WTC11 (cell line): ENCODE results near the gene DSC2. TPM values are rescaled to one million over a fixed set of nuclear protein-coding genes. Genes with fewer than 3 reads are reported as not detected.

ENCODE experiments used
- ATAC-seq: fragments of 200-7000 bp; cut with Tn5 transposase; 2 replicates; pipeline ENCODE4 v1.10.0; 2021; ENCODE audit warnings: mild to moderate bottlenecking, moderate library complexity
- CTCF ChIA-PET: fragments of 300-600 bp; sonication (Branson Sonifier 250); formaldehyde crosslinking; loops from one replicate; lab custom pipeline; 2021; ENCODE audit warnings: antibody characterized with exemption; lab: Charles Lee
- POLR2A ChIA-PET: fragments of 350-600 bp; sonication (Branson Sonifier 250); formaldehyde crosslinking; loops from one replicate; lab custom pipeline; 2021; ENCODE audit warnings: antibody characterized with exemption; lab: Charles Lee
- DNase-seq: peaks from one replicate; pipeline ENCODE4 v3.0.0; 2021; ENCODE audit warnings: low spot score
- H3K27ac Mint-ChIP-seq: 2 replicates; pipeline ENCODE4 v1.8.0; 2021; ENCODE audit warnings: mixed read lengths
- H3K27me3 Mint-ChIP-seq: 2 replicates; pipeline ENCODE4 v1.8.0; 2021; ENCODE audit warnings: low read depth, mild to moderate bottlenecking, moderate library complexity, mixed read lengths
- H3K36me3 Mint-ChIP-seq: 2 replicates; pipeline ENCODE4 v1.8.0; 2021; ENCODE audit warnings: mixed read lengths
- H3K4me1 Mint-ChIP-seq: 2 replicates; pipeline ENCODE4 v1.8.0; 2022; ENCODE audit warnings: mixed read lengths
- H3K4me3 Mint-ChIP-seq: 2 replicates; pipeline ENCODE4 v1.8.0; 2021; ENCODE audit warnings: mild to moderate bottlenecking, moderate library complexity, mixed read lengths
- H3K9me3 Mint-ChIP-seq: 2 replicates; pipeline ENCODE4 v1.8.0; 2021; ENCODE audit warnings: mixed read lengths
- CDX4 ChIP-seq: fragments of 250-450 bp; sonication (Bioruptor Pico); IDR thresholded peaks from 2 replicates; pipeline ENCODE4 v1.9.0; 2021; ENCODE audit warnings: moderate library complexity, mild to moderate bottlenecking, inconsistent platforms, borderline replicate concordance
- CREM ChIP-seq: sonication (generic); formaldehyde crosslinking; IDR thresholded peaks from 2 replicates; pipeline ENCODE4 v1.8.1; 2022; ENCODE audit warnings: mild to moderate bottlenecking, missing genetic modification reagents, moderate library complexity
- E2F5 ChIP-seq: sonication (generic); formaldehyde crosslinking; IDR thresholded peaks from 2 replicates; pipeline ENCODE4 v1.8.1; 2022; ENCODE audit warnings: mild to moderate bottlenecking, moderate library complexity, missing genetic modification reagents
- FOXP1 ChIP-seq: sonication (generic); formaldehyde crosslinking; IDR thresholded peaks from 2 replicates; pipeline ENCODE4 v1.8.0; 2022; ENCODE audit warnings: missing genetic modification reagents, mild to moderate bottlenecking, moderate library complexity, borderline replicate concordance
- GABPB1 ChIP-seq: sonication (generic); formaldehyde crosslinking; IDR thresholded peaks from 2 replicates; pipeline ENCODE4 v1.8.1; 2023; ENCODE audit warnings: mild to moderate bottlenecking, missing genetic modification reagents
- GRHL2 ChIP-seq: fragments of 250-450 bp; sonication (Bioruptor Pico); IDR thresholded peaks from 2 replicates; pipeline ENCODE4 v1.8.0; 2022; ENCODE audit warnings: mild to moderate bottlenecking, moderate library complexity; ENCODE audit not compliant: insufficient replicate concordance, severe bottlenecking
- GTF2I ChIP-seq: fragments of 250-450 bp; sonication (Bioruptor Pico); conservative IDR thresholded peaks from 2 replicates; pipeline ENCODE4 v1.4.0; 2021; ENCODE audit warnings: mild to moderate bottlenecking
- HMGA2 ChIP-seq: fragments of 250-450 bp; sonication (Bioruptor Pico); IDR thresholded peaks from 2 replicates; pipeline ENCODE4 v1.4.0; 2021; ENCODE audit warnings: mild to moderate bottlenecking, moderate library complexity
- HMGXB4 ChIP-seq: sonication (generic); formaldehyde crosslinking; IDR thresholded peaks from 2 replicates; pipeline ENCODE4 v1.8.1; 2023; ENCODE audit warnings: mild to moderate bottlenecking, moderate library complexity, missing genetic modification reagents
- JUN ChIP-seq: sonication (generic); formaldehyde crosslinking; IDR thresholded peaks from 2 replicates; pipeline ENCODE4 v1.8.0; 2023; ENCODE audit warnings: mild to moderate bottlenecking, missing genetic modification reagents
- MXD4 ChIP-seq: fragments of 250-450 bp; sonication (Bioruptor Pico); IDR thresholded peaks from 2 replicates; pipeline ENCODE4 v1.8.0; 2021; ENCODE audit warnings: mild to moderate bottlenecking, moderate library complexity, borderline replicate concordance
- MYBL2 ChIP-seq: sonication (generic); formaldehyde crosslinking; IDR thresholded peaks from 2 replicates; pipeline ENCODE4 v1.8.1; 2023; ENCODE audit warnings: mild to moderate bottlenecking, moderate library complexity, missing genetic modification reagents
- OVOL2 ChIP-seq: fragments of 250-450 bp; sonication (Bioruptor Pico); IDR thresholded peaks from 2 replicates; pipeline ENCODE4 v1.9.0; 2021; ENCODE audit warnings: mild to moderate bottlenecking, borderline replicate concordance
- ZBTB43 ChIP-seq: sonication (generic); formaldehyde crosslinking; IDR thresholded peaks from 2 replicates; pipeline ENCODE4 v1.8.1; 2023; ENCODE audit warnings: mild to moderate bottlenecking, missing genetic modification reagents
- ZNF416 ChIP-seq: fragments of 250-450 bp; sonication (Bioruptor Pico); IDR thresholded peaks from 2 replicates; pipeline ENCODE4 v1.9.0; 2021; ENCODE audit warnings: mild to moderate bottlenecking, inconsistent platforms
- ZNF423 ChIP-seq: fragments of 250-450 bp; sonication (Bioruptor Pico); IDR thresholded peaks from 2 replicates; pipeline ENCODE4 v2.1.2; 2022; ENCODE audit warnings: mild to moderate bottlenecking, moderate library complexity
- total RNA-seq: library from RNA; stranded (reverse); gene quantifications from 3 replicates; pipeline ENCODE4 v1.2.3, GENCODE V29; 2021
- TF ChIP-seq, protein P1 (sequence below): sonication (generic); formaldehyde crosslinking; IDR thresholded peaks from 2 replicates; pipeline ENCODE4 v1.8.1; 2022; ENCODE audit warnings: low read depth, mild to moderate bottlenecking, moderate library complexity, missing genetic modification reagents, borderline replicate concordance
- TF ChIP-seq, protein P2 (sequence below): fragments of 250-450 bp; sonication (Bioruptor Pico); IDR thresholded peaks from 2 replicates; pipeline ENCODE4 v1.8.0; 2021; ENCODE audit warnings: mild to moderate bottlenecking
- TF ChIP-seq, protein P3 (sequence below): sonication (generic); formaldehyde crosslinking; IDR thresholded peaks from 2 replicates; pipeline ENCODE4 v1.8.0; 2022; ENCODE audit warnings: mild to moderate bottlenecking, missing genetic modification reagents
- TF ChIP-seq, protein P4 (sequence below): sonication (generic); formaldehyde crosslinking; IDR thresholded peaks from 2 replicates; pipeline ENCODE4 v1.8.1; 2022; ENCODE audit warnings: mild to moderate bottlenecking, missing genetic modification reagents, moderate library complexity, borderline replicate concordance

Gene DSC2
- total RNA-seq, 1 experiment from 2014 or later, result 29.8 TPM

DNA sequence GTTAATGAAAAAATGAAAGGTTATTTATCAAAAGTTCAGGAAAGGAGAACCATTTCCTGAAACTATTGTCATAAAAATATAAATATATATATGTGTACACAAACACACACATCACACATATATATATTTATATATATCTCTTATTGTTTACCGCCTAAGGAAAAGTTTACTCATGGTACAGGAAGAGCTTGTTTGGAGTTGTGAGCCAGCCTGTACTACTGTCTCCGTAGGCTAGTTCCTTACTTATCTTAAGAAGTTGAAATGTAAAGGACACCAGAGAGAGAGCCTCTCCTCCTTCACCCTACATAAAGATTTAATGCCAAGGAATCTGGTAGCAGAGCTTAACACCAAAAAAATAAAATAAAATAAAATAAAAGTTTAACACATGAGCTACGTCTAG lies 40.8 kb upstream of the DSC2 start:
- DNase-seq (no peak), ATAC-seq (no peak)
- Mint-ChIP-seq H3K27me3 (no peaks in the 10 kb centered on the region), H3K36me3 (no peaks in the 10 kb centered on the region), H3K9me3 (peaks cover 7% of the 10 kb centered on the region), H3K4me3 (no peak overlapping the region), H3K4me1 (no peaks in the 10 kb centered on the region), H3K27ac (no peak overlapping the region)
- CTCF ChIA-PET, result no interaction called here
- POLR2A ChIA-PET, result no interaction called here
- no peak for TF ChIP-seq GRHL2 (CRISPR knock-in tag)
- TF ChIP-seq GTF2I (CRISPR knock-in tag), result no peak
- no peak for TF ChIP-seq CDX4 (CRISPR knock-in tag)
- no peak for TF ChIP-seq MYBL2 (CRISPR knock-in tag)
- no peak for TF ChIP-seq ZNF423
- TF ChIP-seq, protein P1, sequence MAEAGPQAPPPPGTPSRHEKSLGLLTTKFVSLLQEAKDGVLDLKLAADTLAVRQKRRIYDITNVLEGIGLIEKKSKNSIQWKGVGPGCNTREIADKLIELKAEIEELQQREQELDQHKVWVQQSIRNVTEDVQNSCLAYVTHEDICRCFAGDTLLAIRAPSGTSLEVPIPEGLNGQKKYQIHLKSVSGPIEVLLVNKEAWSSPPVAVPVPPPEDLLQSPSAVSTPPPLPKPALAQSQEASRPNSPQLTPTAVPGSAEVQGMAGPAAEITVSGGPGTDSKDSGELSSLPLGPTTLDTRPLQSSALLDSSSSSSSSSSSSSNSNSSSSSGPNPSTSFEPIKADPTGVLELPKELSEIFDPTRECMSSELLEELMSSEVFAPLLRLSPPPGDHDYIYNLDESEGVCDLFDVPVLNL (CRISPR knock-in tag), result no peak
- TF ChIP-seq HMGA2 (CRISPR knock-in tag), result no peak
- no peak for TF ChIP-seq MXD4
- TF ChIP-seq, protein P2, sequence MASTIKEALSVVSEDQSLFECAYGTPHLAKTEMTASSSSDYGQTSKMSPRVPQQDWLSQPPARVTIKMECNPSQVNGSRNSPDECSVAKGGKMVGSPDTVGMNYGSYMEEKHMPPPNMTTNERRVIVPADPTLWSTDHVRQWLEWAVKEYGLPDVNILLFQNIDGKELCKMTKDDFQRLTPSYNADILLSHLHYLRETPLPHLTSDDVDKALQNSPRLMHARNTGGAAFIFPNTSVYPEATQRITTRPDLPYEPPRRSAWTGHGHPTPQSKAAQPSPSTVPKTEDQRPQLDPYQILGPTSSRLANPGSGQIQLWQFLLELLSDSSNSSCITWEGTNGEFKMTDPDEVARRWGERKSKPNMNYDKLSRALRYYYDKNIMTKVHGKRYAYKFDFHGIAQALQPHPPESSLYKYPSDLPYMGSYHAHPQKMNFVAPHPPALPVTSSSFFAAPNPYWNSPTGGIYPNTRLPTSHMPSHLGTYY (CRISPR knock-in tag), result no peak
- TF ChIP-seq CREM (CRISPR knock-in tag), result no peak
- TF ChIP-seq JUN (CRISPR knock-in tag), result no peak
- TF ChIP-seq, protein P3, sequence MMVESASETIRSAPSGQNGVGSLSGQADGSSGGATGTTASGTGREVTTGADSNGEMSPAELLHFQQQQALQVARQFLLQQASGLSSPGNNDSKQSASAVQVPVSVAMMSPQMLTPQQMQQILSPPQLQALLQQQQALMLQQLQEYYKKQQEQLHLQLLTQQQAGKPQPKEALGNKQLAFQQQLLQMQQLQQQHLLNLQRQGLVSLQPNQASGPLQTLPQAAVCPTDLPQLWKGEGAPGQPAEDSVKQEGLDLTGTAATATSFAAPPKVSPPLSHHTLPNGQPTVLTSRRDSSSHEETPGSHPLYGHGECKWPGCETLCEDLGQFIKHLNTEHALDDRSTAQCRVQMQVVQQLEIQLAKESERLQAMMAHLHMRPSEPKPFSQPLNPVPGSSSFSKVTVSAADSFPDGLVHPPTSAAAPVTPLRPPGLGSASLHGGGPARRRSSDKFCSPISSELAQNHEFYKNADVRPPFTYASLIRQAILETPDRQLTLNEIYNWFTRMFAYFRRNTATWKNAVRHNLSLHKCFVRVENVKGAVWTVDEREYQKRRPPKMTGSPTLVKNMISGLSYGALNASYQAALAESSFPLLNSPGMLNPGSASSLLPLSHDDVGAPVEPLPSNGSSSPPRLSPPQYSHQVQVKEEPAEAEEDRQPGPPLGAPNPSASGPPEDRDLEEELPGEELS (CRISPR knock-in tag), result no peak
- no peak for TF ChIP-seq E2F5
- TF ChIP-seq ZNF416 (CRISPR knock-in tag), result no peak

- H3K4me1 Mint-ChIP-seq, result no peaks in the 10 kb centered on the region
- no peak overlapping the region for H3K27ac Mint-ChIP-seq
- no peak for DNase-seq
- POLR2A ChIA-PET, result no interaction called here
- no peaks in the 10 kb centered on the region for H3K36me3 Mint-ChIP-seq
- no peaks in the 10 kb centered on the region for H3K27me3 Mint-ChIP-seq
- no peak overlapping the region for H3K4me3 Mint-ChIP-seq
- TF ChIP-seq HMGXB4 (CRISPR knock-in tag) (no peak), ZBTB43 (no peak), FOXP1 (CRISPR knock-in tag) (no peak), GABPB1 (no peak), OVOL2 (CRISPR knock-in tag) (no peak)
- TF ChIP-seq, protein P2 (CRISPR knock-in tag), result no peak
- TF ChIP-seq, protein P4, sequence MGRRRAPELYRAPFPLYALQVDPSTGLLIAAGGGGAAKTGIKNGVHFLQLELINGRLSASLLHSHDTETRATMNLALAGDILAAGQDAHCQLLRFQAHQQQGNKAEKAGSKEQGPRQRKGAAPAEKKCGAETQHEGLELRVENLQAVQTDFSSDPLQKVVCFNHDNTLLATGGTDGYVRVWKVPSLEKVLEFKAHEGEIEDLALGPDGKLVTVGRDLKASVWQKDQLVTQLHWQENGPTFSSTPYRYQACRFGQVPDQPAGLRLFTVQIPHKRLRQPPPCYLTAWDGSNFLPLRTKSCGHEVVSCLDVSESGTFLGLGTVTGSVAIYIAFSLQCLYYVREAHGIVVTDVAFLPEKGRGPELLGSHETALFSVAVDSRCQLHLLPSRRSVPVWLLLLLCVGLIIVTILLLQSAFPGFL (CRISPR knock-in tag), result no peak
- H3K9me3 Mint-ChIP-seq, result no peaks in the 10 kb centered on the region
- CTCF ChIA-PET, result no interaction called here
- ATAC-seq, result no peak
Observed at GRCh38 chr18:31138709-31139108, 36.5 kb upstream of the DSC2 start.
